GM12872 (cell line): ENCODE data around the gene CPED1.

Experiments
- CTCF ChIP-seq: IDR thresholded peaks from 3 replicates; pipeline ENCODE4 v1.5.1; 2011; ENCODE audit warnings: low read depth, mild to moderate bottlenecking, low read length, moderate library complexity; ENCODE audit not compliant: insufficient read depth

The CPED1 gene

GRCh38 chr7:121159553-121159952, 171.0 kb downstream of the CPED1 start:
- TF ChIP-seq CTCF: no peak

- TF ChIP-seq CTCF: no peak
Observed at GRCh38 chr7:121160150-121161008, 171.9 kb downstream of the CPED1 start.

- TF ChIP-seq CTCF: no peak
Observed at GRCh38 chr7:121163699-121164098, 175.2 kb downstream of the CPED1 start.

GRCh38 chr7:121164247-121164646, 175.7 kb downstream of the CPED1 start:
- no peak for TF ChIP-seq CTCF

GRCh38 chr7:121166916-121167315, 178.4 kb downstream of the CPED1 start:
- TF ChIP-seq CTCF: no peak

- no peak for TF ChIP-seq CTCF
Observed at GRCh38 chr7:121167971-121168370, 179.5 kb downstream of the CPED1 start.

GRCh38 chr7:121169469-121169868, 181.0 kb downstream of the CPED1 start:
- TF ChIP-seq CTCF: no peak

- TF ChIP-seq CTCF: no peak
Observed at GRCh38 chr7:121172484-121172883, 184.0 kb downstream of the CPED1 start.
